ENCODE measurements around the gene MOCS1. TPM values are rescaled to one million over a fixed set of nuclear protein-coding genes. Genes with fewer than 3 reads are reported as not detected.

The MOCS1 gene
- total and polyA plus RNA-seq, 9 of the 15 experiments (the other 6 are each of a cell fraction or from before 2014, with no cell fraction given), result 0.69 to 12.7 (median 8.7) TPM

- TF ChIP-seq, protein P1, sequence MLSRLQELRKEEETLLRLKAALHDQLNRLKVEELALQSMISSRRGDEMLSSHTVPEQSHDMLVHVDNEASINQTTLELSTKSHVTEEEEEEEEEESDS (CRISPR knock-in tag; IDR thresholded peaks at IDR 0.05), result no peak
- TF ChIP-seq MYBL2 (IDR thresholded peaks at IDR 0.05; ENCODE audit: low read depth) (no peak), MYBL2 (CRISPR knock-in tag; IDR thresholded peaks at IDR 0.05; ENCODE audit: borderline replicate concordance) (no peak), FOXM1 (IDR thresholded peaks at IDR 0.05; ENCODE audit: low read depth) (no peak), FOXM1 (CRISPR knock-in tag; IDR thresholded peaks at IDR 0.05; ENCODE audit: low read depth) (no peak), CREBBP (IDR thresholded peaks at IDR 0.05; ENCODE audit: low read depth, low read length) (no peak), ARNT (IDR thresholded peaks at IDR 0.05) (no peak)
These were observed 78.8 kb downstream of the MOCS1 start (continued) for GRCh38 chr6:39855356-39855995.

Other genes starting within 250 kb of the MOCS1 start
- gene KIF6, start 209.1 kb downstream of the MOCS1 start, total RNA-seq (2014; rRNA removed), result not detected in 2 replicates
- not detected in 2 replicates for gene KIF6, start 209.1 kb downstream of the MOCS1 start, total RNA-seq (2014; rRNA removed; fragmentation: Illumina TruSeq; extraction: Trizol)
- not detected in 2 replicates for gene KIF6, start 209.1 kb downstream of the MOCS1 start, total RNA-seq (2015; rRNA removed; fragmentation: Illumina TruSeq; extraction: Trizol)
- not detected in 2 replicates for gene KIF6, start 209.1 kb downstream of the MOCS1 start, total RNA-seq (2021)
- gene KIF6, start 209.1 kb downstream of the MOCS1 start, polyA plus RNA-seq (2011; rRNA removed), result not detected in 2 replicates
- not detected in 2 replicates for gene KIF6, start 209.1 kb downstream of the MOCS1 start, polyA plus RNA-seq (2014; fragmentation: Illumina TruSeq; extraction: Trizol)
- gene KIF6, start 209.1 kb downstream of the MOCS1 start, polyA plus RNA-seq (2014; fragmentation: Nextera tagmentation; extraction: Ambion mirVana), result not detected
- not detected in 2 replicates for gene KIF6, start 209.1 kb downstream of the MOCS1 start, polyA plus RNA-seq (2014; rRNA removed)
- gene DAAM2, start 142.1 kb downstream of the MOCS1 start, total RNA-seq (2014; rRNA removed), result not detected in 2 replicates
- gene DAAM2, start 142.1 kb downstream of the MOCS1 start, total RNA-seq (2014; rRNA removed; fragmentation: Illumina TruSeq; extraction: Trizol), result not detected in 2 replicates
- not detected in 2 replicates for gene DAAM2, start 142.1 kb downstream of the MOCS1 start, total RNA-seq (2015; rRNA removed; fragmentation: Illumina TruSeq; extraction: Trizol)
- 0.04 and 0.07 TPM in 2 replicates for gene DAAM2, start 142.1 kb downstream of the MOCS1 start, total RNA-seq (2021)
- not detected in 2 replicates for gene DAAM2, start 142.1 kb downstream of the MOCS1 start, polyA plus RNA-seq (2011; rRNA removed)
- gene DAAM2, start 142.1 kb downstream of the MOCS1 start, polyA plus RNA-seq (2014; fragmentation: Illumina TruSeq; extraction: Trizol), result not detected in 2 replicates
- under 1 TPM in 1 of 2 experiments, not detected in 1; 0.01 TPM for gene DAAM2, start 142.1 kb downstream of the MOCS1 start, polyA plus RNA-seq (2014; fragmentation: Nextera tagmentation; extraction: Ambion mirVana)
- not detected in 2 replicates for gene DAAM2, start 142.1 kb downstream of the MOCS1 start, polyA plus RNA-seq (2014; rRNA removed)